Activated T-helper 1 cell treated with anti-CD3 and anti-CD28 coated beads, Interleukin-12 subunit alpha, Interleukin-12 subunit beta, Interleukin-2, Interleukin-4 antibody, amounts not matched to agents 30 ng/mL and 10 ng/mL and 1 ng/mL, durations not matched to agents 14 hours and 24 hours and 36 hours (primary cell): ENCODE results near the gene MICAL3. TPM values are rescaled to one million over a fixed set of nuclear protein-coding genes. Genes with fewer than 3 reads are reported as not detected.

ENCODE experiments used
- DNase-seq: peaks from one replicate; pipeline ENCODE4 v3.0.0; 2021; ENCODE audit warnings: low spot score
- H3K27ac Mint-ChIP-seq: one replicate; pipeline ENCODE4 v1.8.0; 2021; ENCODE audit warnings: mild to moderate bottlenecking, mixed read lengths
- H3K27me3 Mint-ChIP-seq: one replicate; pipeline ENCODE4 v1.8.0; 2022; ENCODE audit warnings: mild to moderate bottlenecking, moderate library complexity, mixed read lengths; ENCODE audit not compliant: insufficient read depth
- H3K36me3 Mint-ChIP-seq: one replicate; pipeline ENCODE4 v1.8.0; 2021; ENCODE audit warnings: low read depth, mixed read lengths
- H3K4me1 Mint-ChIP-seq: one replicate; pipeline ENCODE4 v1.8.0; 2021; ENCODE audit warnings: low read depth, mixed read lengths
- H3K4me3 Mint-ChIP-seq: one replicate; pipeline ENCODE4 v1.8.0; 2021; ENCODE audit warnings: mild to moderate bottlenecking, moderate library complexity, mixed read lengths
- H3K9me3 Mint-ChIP-seq: one replicate; pipeline ENCODE4 v1.8.0; 2021; ENCODE audit warnings: mixed read lengths
- intact Hi-C: fragments of 100-400 bp; cut with micrococcal nuclease; formaldehyde crosslinking; loops from one replicate; pipeline ENCODE4 v1.15.1; 2024
- total RNA-seq: library from RNA; stranded (reverse); gene quantifications from 2 replicates; pipeline ENCODE4 v1.2.3, GENCODE V29; 2022

Gene MICAL3
- total RNA-seq, 1 donor from 2014 or later: 50.6 TPM

DNA sequence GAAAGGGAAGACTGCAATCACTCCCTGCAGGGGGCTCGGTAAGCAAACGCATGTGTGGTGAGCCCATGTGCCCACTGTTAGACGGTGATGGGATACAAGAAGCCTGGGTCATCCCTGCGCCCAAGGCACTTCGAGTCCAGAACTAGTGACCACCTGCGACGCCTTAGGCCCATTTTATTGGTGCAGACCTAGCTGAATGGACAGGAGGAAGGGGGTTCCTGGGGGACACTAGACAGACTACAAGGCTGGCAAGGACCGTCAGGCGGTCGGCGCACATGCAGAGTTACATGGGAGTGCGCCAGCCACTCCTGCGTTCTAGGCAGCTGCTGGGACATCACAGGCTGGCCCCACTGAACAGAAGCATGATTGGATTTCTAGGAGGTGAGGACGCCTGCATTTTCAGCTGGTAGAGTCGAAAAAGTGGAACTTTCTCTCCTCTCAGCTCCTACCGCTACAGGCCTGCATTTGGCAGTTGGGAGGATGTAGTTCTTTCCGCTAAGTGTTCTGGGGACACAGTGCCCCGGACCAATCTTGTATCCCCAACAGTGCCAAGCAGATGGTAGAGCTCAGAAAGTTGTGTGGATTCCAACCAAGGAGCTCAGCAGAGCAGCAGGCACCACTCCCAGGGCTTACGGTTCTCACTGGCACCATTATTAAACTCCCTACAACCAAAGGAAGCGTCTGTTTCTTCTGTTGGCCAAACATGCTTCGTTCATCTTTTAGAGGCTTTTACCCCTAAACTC, 285.8 kb downstream of the MICAL3 start:
- peaks cover 11% of the 10 kb centered on the region for H3K36me3 Mint-ChIP-seq
- H3K9me3 Mint-ChIP-seq: no peaks in the 10 kb centered on the region
- DNase-seq: no peak
- H3K27ac Mint-ChIP-seq: no peak overlapping the region
- H3K27me3 Mint-ChIP-seq: no peaks in the 10 kb centered on the region
- intact Hi-C loops: no loop called here
- peaks cover 15% of the 10 kb centered on the region for H3K4me1 Mint-ChIP-seq
- H3K4me3 Mint-ChIP-seq: no peak overlapping the region

Other genes with a start within 250 kb of the MICAL3 start
- gene PEX26, start 53.4 kb upstream of the MICAL3 start, total RNA-seq: 50.0 and 54.4 TPM in 2 replicates
- 1.1 and 1.5 TPM in 2 replicates for gene TUBA8, start 86.2 kb upstream of the MICAL3 start, total RNA-seq
- 22.4 and 24.2 TPM in 2 replicates for gene USP18, start 125.6 kb upstream of the MICAL3 start, total RNA-seq